Natural killer cell treated with Interleukin-12 subunit alpha and Interleukin-12 subunit beta and Interleukin-15 and Interleukin-18, amount 100 ng/mL, for 72 hours (primary cell): ENCODE data around the gene IQSEC1. TPM values are rescaled to one million over a fixed set of nuclear protein-coding genes. Genes with fewer than 3 reads are reported as not detected.

Experiments used
- ATAC-seq, 2 donors: fragments of 150-1000 bp; cut with Tn5 transposase in 1 of 2; sonication (Bioruptor Pico), chemical (Tn5 transposase) in 1 of 2; 2 replicates each; pipeline ENCODE4 v1.10.0; 2021
- DNase-seq: peaks from one replicate; pipeline ENCODE4 v3.0.0; 2022; ENCODE audit warnings: low spot score
- H3K27ac Mint-ChIP-seq, 2 donors: 1 replicate in 1 of 2; 2 replicates in 1 of 2; pipeline ENCODE4 v1.8.0; 2022; ENCODE audit warnings: mixed read lengths in 2 of 2, mild to moderate bottlenecking in 1 of 2, moderate library complexity in 1 of 2
- H3K27me3 Mint-ChIP-seq, 2 donors: 1 replicate in 1 of 2; 2 replicates in 1 of 2; pipeline ENCODE4 v1.8.0; 2022; ENCODE audit warnings: mixed read lengths in 2 of 2
- H3K36me3 Mint-ChIP-seq: one replicate; pipeline ENCODE4 v1.8.0; 2022; ENCODE audit warnings: mixed read lengths
- H3K4me1 Mint-ChIP-seq, 2 donors: 1 replicate in 1 of 2; 2 replicates in 1 of 2; pipeline ENCODE4 v1.8.0; 2022; ENCODE audit warnings: low read depth in 2 of 2, mixed read lengths in 2 of 2, mild to moderate bottlenecking in 1 of 2
- H3K4me3 Mint-ChIP-seq: one replicate; pipeline ENCODE4 v1.8.0; 2022; ENCODE audit warnings: mixed read lengths
- H3K9me3 Mint-ChIP-seq: 2 replicates; pipeline ENCODE4 v1.8.0; 2022; ENCODE audit warnings: mixed read lengths
- total RNA-seq, 2 donors: library from RNA; stranded (reverse); gene quantifications; one replicate each; pipeline ENCODE4 v1.2.3, GENCODE V29; 2022

IQSEC1 gene
- total RNA-seq, 2 donors from 2014 or later, result 93.7 to 95.8 TPM

- peak overlapping the region; percentile 89 for H3K4me3 Mint-ChIP-seq
- H3K9me3 Mint-ChIP-seq, result no peaks in the 10 kb centered on the region
Observed at GRCh38 chr3:13016721-13017255, 56.4 kb downstream of the IQSEC1 start.

GRCh38 chr3:13016083-13016720 lies 57.0 kb downstream of the IQSEC1 start:
- Mint-ChIP-seq H3K9me3 (no peaks in the 10 kb centered on the region), H3K27me3 (no peaks in the 10 kb centered on the region), H3K27ac (peak overlapping the region; percentile 98), H3K4me1 (peaks cover 51 to 55% of the 10 kb centered on the region in 2 donors), H3K36me3 (no peaks in the 10 kb centered on the region), H3K4me3 (peak overlapping the region; percentile 89)
- peak; percentile 87 for DNase-seq
- ATAC-seq, result peak; percentile 25 to 45

More at GRCh38 chr3:13016721-13017255, 56.4 kb downstream of the IQSEC1 start:
- H3K27ac Mint-ChIP-seq, result peak overlapping the region; percentile 98
- DNase-seq, result peak; percentile 56
- ATAC-seq, result no peak
- no peaks in the 10 kb centered on the region for H3K27me3 Mint-ChIP-seq
- H3K36me3 Mint-ChIP-seq, result no peaks in the 10 kb centered on the region
- peaks cover 45 to 51% of the 10 kb centered on the region in 2 donors for H3K4me1 Mint-ChIP-seq

- peaks cover 4% of the 10 kb centered on the region for H3K36me3 Mint-ChIP-seq
Observed at GRCh38 chr3:13015286-13016082, 57.7 kb downstream of the IQSEC1 start.

GRCh38 chr3:13014755-13015285 lies 58.4 kb downstream of the IQSEC1 start:
- H3K4me1 Mint-ChIP-seq, result peaks cover 57 to 59% of the 10 kb centered on the region in 2 donors
- no peaks in the 10 kb centered on the region for H3K27me3 Mint-ChIP-seq
- H3K36me3 Mint-ChIP-seq, result peaks cover 4% of the 10 kb centered on the region
- DNase-seq, result no peak
- ATAC-seq, result no peak
- no peaks in the 10 kb centered on the region for H3K9me3 Mint-ChIP-seq
- peak overlapping the region; percentile 89 for H3K4me3 Mint-ChIP-seq
- peak overlapping the region; percentile 98 for H3K27ac Mint-ChIP-seq

More at GRCh38 chr3:13015286-13016082, 57.7 kb downstream of the IQSEC1 start:
- ATAC-seq, result peak; percentile 40 to 57
- Mint-ChIP-seq H3K4me3 (peak overlapping the region; percentile 89), H3K9me3 (no peaks in the 10 kb centered on the region), H3K27me3 (no peaks in the 10 kb centered on the region), H3K27ac (peak overlapping the region; percentile 98), H3K4me1 (peaks cover 53 to 57% of the 10 kb centered on the region in 2 donors)
- DNase-seq, result peak; percentile 88

GRCh38 chr3:13013994-13014754 lies 59.1 kb downstream of the IQSEC1 start:
- Mint-ChIP-seq H3K9me3 (no peaks in the 10 kb centered on the region), H3K36me3 (peaks cover 4% of the 10 kb centered on the region), H3K4me1 (peaks cover 64 to 65% of the 10 kb centered on the region in 2 donors), H3K27me3 (no peaks in the 10 kb centered on the region), H3K27ac (peak overlapping the region; percentile 98), H3K4me3 (peak overlapping the region; percentile 89)
- DNase-seq, result peak; percentile 70
- no peak for ATAC-seq

GRCh38 chr3:13013566-13013965 lies 59.7 kb downstream of the IQSEC1 start:
- Mint-ChIP-seq H3K9me3 (no peaks in the 10 kb centered on the region), H3K4me1 (peaks cover 70 to 71% of the 10 kb centered on the region in 2 donors), H3K36me3 (peaks cover 4% of the 10 kb centered on the region), H3K27ac (peak overlapping the region; percentile 98), H3K27me3 (no peaks in the 10 kb centered on the region), H3K4me3 (peak overlapping the region; percentile 89)
- DNase-seq (no peak), ATAC-seq (no peak)

- ATAC-seq (no peak), DNase-seq (peak; percentile 71)
- peaks cover 4% of the 10 kb centered on the region for H3K36me3 Mint-ChIP-seq
- no peaks in the 10 kb centered on the region for H3K27me3 Mint-ChIP-seq
- peaks cover 72 to 74% of the 10 kb centered on the region in 2 donors for H3K4me1 Mint-ChIP-seq
- peak overlapping the region; percentile 98 for H3K27ac Mint-ChIP-seq
- H3K9me3 Mint-ChIP-seq, result no peaks in the 10 kb centered on the region
- H3K4me3 Mint-ChIP-seq, result peak overlapping the region; percentile 89
Observed at GRCh38 chr3:13013151-13013561, 60.1 kb downstream of the IQSEC1 start.

- H3K4me3 Mint-ChIP-seq, result peak overlapping the region; percentile 89
- peak; percentile 93 for DNase-seq
Observed at GRCh38 chr3:13012221-13012691, 61.0 kb downstream of the IQSEC1 start.

GRCh38 chr3:13011573-13012220 lies 61.5 kb downstream of the IQSEC1 start:
- Mint-ChIP-seq H3K4me1 (peaks cover 66% of the 10 kb centered on the region in 2 donors), H3K36me3 (peaks cover 4% of the 10 kb centered on the region), H3K27me3 (no peaks in the 10 kb centered on the region), H3K9me3 (no peaks in the 10 kb centered on the region), H3K27ac (peak overlapping the region; percentile 98), H3K4me3 (peak overlapping the region; percentile 89)
- DNase-seq (peak; percentile 97), ATAC-seq (peak; percentile 72 to 79)

More at GRCh38 chr3:13012221-13012691, 61.0 kb downstream of the IQSEC1 start:
- peaks cover 4% of the 10 kb centered on the region for H3K36me3 Mint-ChIP-seq
- ATAC-seq, result peak; percentile 79 to 86
- no peaks in the 10 kb centered on the region for H3K9me3 Mint-ChIP-seq
- peaks cover 69 to 72% of the 10 kb centered on the region in 2 donors for H3K4me1 Mint-ChIP-seq
- no peaks in the 10 kb centered on the region for H3K27me3 Mint-ChIP-seq
- H3K27ac Mint-ChIP-seq, result peak overlapping the region; percentile 98

GRCh38 chr3:13010780-13011572 lies 62.3 kb downstream of the IQSEC1 start:
- peaks cover 4% of the 10 kb centered on the region for H3K36me3 Mint-ChIP-seq
- no peaks in the 10 kb centered on the region for H3K27me3 Mint-ChIP-seq
- H3K4me1 Mint-ChIP-seq, result peaks cover 63 to 66% of the 10 kb centered on the region in 2 donors
- DNase-seq, result peak; percentile 49
- no peak for ATAC-seq
- H3K27ac Mint-ChIP-seq, result peak overlapping the region; percentile 98
- H3K4me3 Mint-ChIP-seq, result peak overlapping the region; percentile 89
- no peaks in the 10 kb centered on the region for H3K9me3 Mint-ChIP-seq

GRCh38 chr3:13009946-13010315 lies 63.3 kb downstream of the IQSEC1 start:
- DNase-seq (peak; percentile 45), ATAC-seq (no peak)
- Mint-ChIP-seq H3K4me3 (peak overlapping the region; percentile 89), H3K9me3 (no peaks in the 10 kb centered on the region), H3K27ac (peak overlapping the region; percentile 98), H3K36me3 (peaks cover 4% of the 10 kb centered on the region), H3K27me3 (no peaks in the 10 kb centered on the region), H3K4me1 (peaks cover 70 to 75% of the 10 kb centered on the region in 2 donors)
